Hair follicle dermal papilla cell (primary cell): ENCODE results near the gene CUZD1. TPM values are rescaled to one million over a fixed set of nuclear protein-coding genes. Genes with fewer than 3 reads are reported as not detected.

ENCODE experiments used
- total RNA-seq: library from RNA; depleted of rRNA; stranded (reverse); fragments of >200 nt; gene quantifications from 2 replicates; pipeline ENCODE4 v1.2.3, GENCODE V29; 2012

The CUZD1 gene, protein sequence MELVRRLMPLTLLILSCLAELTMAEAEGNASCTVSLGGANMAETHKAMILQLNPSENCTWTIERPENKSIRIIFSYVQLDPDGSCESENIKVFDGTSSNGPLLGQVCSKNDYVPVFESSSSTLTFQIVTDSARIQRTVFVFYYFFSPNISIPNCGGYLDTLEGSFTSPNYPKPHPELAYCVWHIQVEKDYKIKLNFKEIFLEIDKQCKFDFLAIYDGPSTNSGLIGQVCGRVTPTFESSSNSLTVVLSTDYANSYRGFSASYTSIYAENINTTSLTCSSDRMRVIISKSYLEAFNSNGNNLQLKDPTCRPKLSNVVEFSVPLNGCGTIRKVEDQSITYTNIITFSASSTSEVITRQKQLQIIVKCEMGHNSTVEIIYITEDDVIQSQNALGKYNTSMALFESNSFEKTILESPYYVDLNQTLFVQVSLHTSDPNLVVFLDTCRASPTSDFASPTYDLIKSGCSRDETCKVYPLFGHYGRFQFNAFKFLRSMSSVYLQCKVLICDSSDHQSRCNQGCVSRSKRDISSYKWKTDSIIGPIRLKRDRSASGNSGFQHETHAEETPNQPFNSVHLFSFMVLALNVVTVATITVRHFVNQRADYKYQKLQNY
- total RNA-seq, result 0.32 TPM in 1 of 2 replicates, not detected in the other

DNA sequence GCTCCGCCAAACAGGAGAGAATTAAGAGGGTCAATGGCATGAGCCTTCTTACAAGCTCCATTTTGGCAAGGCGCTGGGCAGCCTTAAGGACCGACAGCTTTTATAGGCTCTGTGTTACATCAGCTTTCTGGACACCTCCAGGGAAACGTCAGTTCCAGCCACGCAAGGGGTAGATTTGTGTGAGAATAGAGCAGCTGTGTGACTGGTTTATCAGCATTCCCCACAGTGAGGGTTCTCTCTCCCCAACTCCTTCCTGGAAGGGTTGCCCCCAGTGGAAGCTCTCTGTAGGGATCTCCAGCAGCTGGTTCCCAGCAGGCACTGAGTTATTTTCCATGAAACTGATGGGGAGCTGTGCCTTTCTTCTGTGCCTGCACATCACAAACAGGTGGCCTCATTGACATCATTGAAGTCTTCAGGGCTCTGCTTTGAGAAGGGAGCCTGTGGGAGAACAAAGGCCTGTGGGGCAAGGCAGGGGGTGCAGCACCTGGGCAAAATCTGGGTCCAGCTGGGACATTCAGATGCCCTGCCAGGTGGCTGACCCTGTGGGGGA is at the start of gene CUZD1:
CUZD1 (minus strand) TSS at position 75 of the 550 bp plus-strand sequence; CDS start at position 61, 14 bp downstream.

DNA sequence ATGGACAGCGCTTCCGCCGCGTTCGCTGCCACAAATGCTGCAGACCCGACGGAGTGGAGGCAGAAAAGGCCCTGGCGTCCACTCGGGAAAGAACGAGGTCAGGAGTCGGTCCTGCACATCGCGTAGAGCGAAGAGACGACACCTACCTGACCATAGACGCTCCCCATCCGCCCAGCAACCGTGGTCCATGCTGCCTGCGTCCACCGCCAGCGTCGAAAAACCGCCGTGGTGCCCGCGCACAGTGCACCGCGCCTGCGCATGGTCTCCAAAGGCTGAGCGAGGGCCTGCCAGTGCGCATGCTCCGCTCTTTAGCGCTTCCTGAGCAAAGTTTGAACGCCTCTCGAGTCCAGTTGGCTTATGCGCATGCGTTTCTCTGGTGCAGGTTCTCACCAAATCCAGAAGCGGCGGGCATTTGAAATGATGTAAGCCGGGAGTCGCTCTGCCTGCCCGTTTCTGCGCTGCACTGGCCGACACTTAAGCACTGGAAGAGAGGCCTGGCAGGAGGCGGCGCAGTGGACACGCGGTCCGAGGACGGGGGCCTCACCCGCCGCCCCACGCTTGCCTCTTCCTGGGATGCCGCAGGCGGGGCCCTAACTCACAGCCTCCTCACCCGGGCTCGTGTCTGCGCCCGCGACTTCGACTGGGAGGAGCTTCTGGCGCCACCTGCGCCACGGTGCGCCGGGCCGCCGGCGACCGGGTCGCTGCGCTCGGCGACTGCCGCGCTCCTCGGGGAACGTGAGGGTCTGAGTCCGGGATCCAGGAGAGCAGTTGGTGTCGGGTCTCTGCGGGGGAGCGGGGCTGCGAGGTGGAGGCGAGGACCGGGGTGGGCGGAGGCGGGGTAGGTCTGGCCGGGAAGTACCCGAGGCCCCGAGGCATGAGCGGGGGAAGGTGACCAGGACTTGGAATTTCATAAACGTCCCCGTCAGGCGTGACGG is 33.9 kb upstream of the CUZD1 start, which contains the start of gene FAM24B:
FAM24B (minus strand) TSS at position 243 of the 935 bp plus-strand sequence. CDS start 29,066 bp downstream, outside the sequence.

Other genes with a start within 250 kb of the CUZD1 start
- not detected in 2 replicates for gene C10orf120, start 146.0 kb downstream of the CUZD1 start, total RNA-seq
- 1.9 and 4.1 TPM in 2 replicates for gene FAM24B, start 33.7 kb upstream of the CUZD1 start, total RNA-seq
- gene FAM24A, start 64.8 kb upstream of the CUZD1 start, total RNA-seq, result not detected in 2 replicates
- 8.1 and 8.9 TPM in 2 replicates for gene C10orf88, start 108.4 kb upstream of the CUZD1 start, total RNA-seq
- 1.3 and 1.6 TPM in 2 replicates for gene PSTK, start 134.5 kb upstream of the CUZD1 start, total RNA-seq
- gene IKZF5, start 162.9 kb upstream of the CUZD1 start, total RNA-seq, result 6.8 and 7.2 TPM in 2 replicates
- 7.5 and 8.4 TPM in 2 replicates for gene ACADSB, start 163.1 kb upstream of the CUZD1 start, total RNA-seq